Activated naive CD8-positive, alpha-beta T cell (primary cell): ENCODE data around the gene MCF2L2.

ENCODE experiments used
- H3K27ac Mint-ChIP-seq: one replicate; pipeline ENCODE4 v1.8.0; 2021; ENCODE audit warnings: mixed read lengths
- H3K27me3 Mint-ChIP-seq: one replicate; pipeline ENCODE4 v1.8.0; 2021; ENCODE audit warnings: mixed read lengths
- H3K36me3 Mint-ChIP-seq: one replicate; pipeline ENCODE4 v1.8.0; 2021; ENCODE audit warnings: mixed read lengths
- H3K4me1 Mint-ChIP-seq: one replicate; pipeline ENCODE4 v1.8.0; 2021; ENCODE audit warnings: low read depth, mixed read lengths
- H3K4me3 Mint-ChIP-seq: one replicate; pipeline ENCODE4 v1.8.0; 2021; ENCODE audit warnings: mild to moderate bottlenecking, mixed read lengths
- H3K9me3 Mint-ChIP-seq: one replicate; pipeline ENCODE4 v1.8.0; 2021; ENCODE audit warnings: low read depth, mixed read lengths

MCF2L2 gene

GRCh38 chr3:183342824-183343223 is 85.6 kb downstream of the MCF2L2 start:
- Mint-ChIP-seq H3K27ac (peak overlapping the region; percentile 47), H3K27me3 (no peaks in the 10 kb centered on the region), H3K4me3 (no peak overlapping the region), H3K9me3 (peaks cover 9% of the 10 kb centered on the region), H3K36me3 (peaks cover 9% of the 10 kb centered on the region), H3K4me1 (peaks cover 7% of the 10 kb centered on the region)

- peaks cover 9% of the 10 kb centered on the region for H3K9me3 Mint-ChIP-seq
- no peak overlapping the region for H3K27ac Mint-ChIP-seq
- peaks cover 7% of the 10 kb centered on the region for H3K4me1 Mint-ChIP-seq
- H3K27me3 Mint-ChIP-seq = no peaks in the 10 kb centered on the region
- peaks cover 9% of the 10 kb centered on the region for H3K36me3 Mint-ChIP-seq
- no peak overlapping the region for H3K4me3 Mint-ChIP-seq
These were observed 86.7 kb downstream of the MCF2L2 start for GRCh38 chr3:183341545-183342288.

- Mint-ChIP-seq H3K4me3 (no peak overlapping the region), H3K27me3 (no peaks in the 10 kb centered on the region), H3K27ac (no peak overlapping the region), H3K36me3 (peaks cover 3% of the 10 kb centered on the region), H3K9me3 (peaks cover 2% of the 10 kb centered on the region), H3K4me1 (peaks cover 7% of the 10 kb centered on the region)
These were observed 88.2 kb downstream of the MCF2L2 start for GRCh38 chr3:183340222-183340621.

GRCh38 chr3:183339461-183340086 is 88.8 kb downstream of the MCF2L2 start:
- H3K4me1 Mint-ChIP-seq = peaks cover 7% of the 10 kb centered on the region
- H3K4me3 Mint-ChIP-seq = no peak overlapping the region
- H3K9me3 Mint-ChIP-seq = no peaks in the 10 kb centered on the region
- no peak overlapping the region for H3K27ac Mint-ChIP-seq
- H3K36me3 Mint-ChIP-seq = no peaks in the 10 kb centered on the region
- no peaks in the 10 kb centered on the region for H3K27me3 Mint-ChIP-seq

GRCh38 chr3:183338520-183338919 is 89.9 kb downstream of the MCF2L2 start:
- Mint-ChIP-seq H3K9me3 (no peaks in the 10 kb centered on the region), H3K4me1 (peaks cover 7% of the 10 kb centered on the region), H3K36me3 (no peaks in the 10 kb centered on the region), H3K4me3 (no peak overlapping the region), H3K27me3 (no peaks in the 10 kb centered on the region), H3K27ac (no peak overlapping the region)

GRCh38 chr3:183332487-183332886 is 95.9 kb downstream of the MCF2L2 start:
- Mint-ChIP-seq H3K9me3 (no peaks in the 10 kb centered on the region), H3K4me3 (no peak overlapping the region), H3K27me3 (no peaks in the 10 kb centered on the region), H3K27ac (no peak overlapping the region), H3K36me3 (no peaks in the 10 kb centered on the region), H3K4me1 (peaks cover 23% of the 10 kb centered on the region)

- Mint-ChIP-seq H3K4me3 (no peak overlapping the region), H3K4me1 (peaks cover 26% of the 10 kb centered on the region), H3K27ac (no peak overlapping the region), H3K27me3 (no peaks in the 10 kb centered on the region), H3K36me3 (peaks cover 2% of the 10 kb centered on the region), H3K9me3 (no peaks in the 10 kb centered on the region)
These were observed 96.9 kb downstream of the MCF2L2 start for GRCh38 chr3:183331498-183331897.

GRCh38 chr3:183330881-183331280 is 97.5 kb downstream of the MCF2L2 start:
- Mint-ChIP-seq H3K4me1 (peaks cover 29% of the 10 kb centered on the region), H3K27ac (no peak overlapping the region), H3K27me3 (no peaks in the 10 kb centered on the region), H3K36me3 (peaks cover 2% of the 10 kb centered on the region), H3K4me3 (no peak overlapping the region), H3K9me3 (no peaks in the 10 kb centered on the region)

GRCh38 chr3:183329543-183329942 is 98.9 kb downstream of the MCF2L2 start:
- H3K4me3 Mint-ChIP-seq = no peak overlapping the region
- H3K9me3 Mint-ChIP-seq = no peaks in the 10 kb centered on the region
- no peak overlapping the region for H3K27ac Mint-ChIP-seq
- peaks cover 2% of the 10 kb centered on the region for H3K36me3 Mint-ChIP-seq
- no peaks in the 10 kb centered on the region for H3K27me3 Mint-ChIP-seq
- H3K4me1 Mint-ChIP-seq = peaks cover 30% of the 10 kb centered on the region

- H3K27me3 Mint-ChIP-seq = no peaks in the 10 kb centered on the region
- H3K27ac Mint-ChIP-seq = peak overlapping the region; percentile 69
- H3K4me1 Mint-ChIP-seq = peaks cover 30% of the 10 kb centered on the region
- peaks cover 2% of the 10 kb centered on the region for H3K36me3 Mint-ChIP-seq
- no peaks in the 10 kb centered on the region for H3K9me3 Mint-ChIP-seq
- H3K4me3 Mint-ChIP-seq = no peak overlapping the region
These were observed 99.6 kb downstream of the MCF2L2 start for GRCh38 chr3:183328823-183329222.

GRCh38 chr3:183328164-183328563 is 100.3 kb downstream of the MCF2L2 start:
- Mint-ChIP-seq H3K27me3 (no peaks in the 10 kb centered on the region), H3K4me3 (no peak overlapping the region), H3K9me3 (no peaks in the 10 kb centered on the region), H3K4me1 (peaks cover 30% of the 10 kb centered on the region), H3K36me3 (peaks cover 2% of the 10 kb centered on the region), H3K27ac (peak overlapping the region; percentile 69)

GRCh38 chr3:183327343-183327742 is 101.1 kb downstream of the MCF2L2 start:
- Mint-ChIP-seq H3K36me3 (peaks cover 2% of the 10 kb centered on the region), H3K4me1 (peaks cover 30% of the 10 kb centered on the region), H3K9me3 (no peaks in the 10 kb centered on the region), H3K27ac (no peak overlapping the region), H3K4me3 (no peak overlapping the region), H3K27me3 (no peaks in the 10 kb centered on the region)

- Mint-ChIP-seq H3K36me3 (peaks cover 2% of the 10 kb centered on the region), H3K4me3 (no peak overlapping the region), H3K4me1 (peaks cover 28% of the 10 kb centered on the region), H3K9me3 (no peaks in the 10 kb centered on the region), H3K27me3 (no peaks in the 10 kb centered on the region), H3K27ac (no peak overlapping the region)
These were observed 104.3 kb downstream of the MCF2L2 start for GRCh38 chr3:183324083-183324482.

GRCh38 chr3:183319371-183319770 is 109.0 kb downstream of the MCF2L2 start:
- Mint-ChIP-seq H3K4me1 (peaks cover 14% of the 10 kb centered on the region), H3K36me3 (no peaks in the 10 kb centered on the region), H3K4me3 (no peak overlapping the region), H3K27me3 (no peaks in the 10 kb centered on the region), H3K27ac (no peak overlapping the region), H3K9me3 (no peaks in the 10 kb centered on the region)

GRCh38 chr3:183318877-183319276 is 109.5 kb downstream of the MCF2L2 start:
- H3K4me3 Mint-ChIP-seq = no peak overlapping the region
- H3K27me3 Mint-ChIP-seq = no peaks in the 10 kb centered on the region
- H3K27ac Mint-ChIP-seq = no peak overlapping the region
- H3K4me1 Mint-ChIP-seq = peaks cover 18% of the 10 kb centered on the region
- H3K36me3 Mint-ChIP-seq = no peaks in the 10 kb centered on the region
- no peaks in the 10 kb centered on the region for H3K9me3 Mint-ChIP-seq
